ENCODE measurements around the gene CDC42EP5.

CDC42EP5 gene

DNA sequence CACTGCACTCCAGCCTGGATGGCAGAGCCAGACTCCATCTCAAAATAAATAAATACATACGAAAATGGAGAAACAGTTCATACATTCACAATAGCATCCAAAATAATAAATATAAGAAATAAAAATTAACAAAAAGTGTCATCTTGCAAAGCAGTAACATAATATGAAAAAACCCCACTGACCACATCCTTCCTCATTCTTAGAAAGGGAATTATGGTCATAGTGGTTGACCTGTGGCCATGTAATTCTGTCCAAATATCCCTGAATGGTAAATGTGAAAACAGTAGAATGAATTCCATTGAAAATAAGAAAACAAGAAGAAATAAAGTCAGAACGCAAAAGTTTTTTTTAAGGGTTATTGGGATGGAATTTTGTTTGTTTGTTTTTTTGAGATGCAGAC is 7.0 kb upstream of the CDC42EP5 start:
- H3K4me3 ChIP-seq = no peak overlapping the region
- H3K27ac ChIP-seq = no peak overlapping the region
- no peak for DNase-seq (ENCODE audit: low spot score)
- TF ChIP-seq, protein P1, sequence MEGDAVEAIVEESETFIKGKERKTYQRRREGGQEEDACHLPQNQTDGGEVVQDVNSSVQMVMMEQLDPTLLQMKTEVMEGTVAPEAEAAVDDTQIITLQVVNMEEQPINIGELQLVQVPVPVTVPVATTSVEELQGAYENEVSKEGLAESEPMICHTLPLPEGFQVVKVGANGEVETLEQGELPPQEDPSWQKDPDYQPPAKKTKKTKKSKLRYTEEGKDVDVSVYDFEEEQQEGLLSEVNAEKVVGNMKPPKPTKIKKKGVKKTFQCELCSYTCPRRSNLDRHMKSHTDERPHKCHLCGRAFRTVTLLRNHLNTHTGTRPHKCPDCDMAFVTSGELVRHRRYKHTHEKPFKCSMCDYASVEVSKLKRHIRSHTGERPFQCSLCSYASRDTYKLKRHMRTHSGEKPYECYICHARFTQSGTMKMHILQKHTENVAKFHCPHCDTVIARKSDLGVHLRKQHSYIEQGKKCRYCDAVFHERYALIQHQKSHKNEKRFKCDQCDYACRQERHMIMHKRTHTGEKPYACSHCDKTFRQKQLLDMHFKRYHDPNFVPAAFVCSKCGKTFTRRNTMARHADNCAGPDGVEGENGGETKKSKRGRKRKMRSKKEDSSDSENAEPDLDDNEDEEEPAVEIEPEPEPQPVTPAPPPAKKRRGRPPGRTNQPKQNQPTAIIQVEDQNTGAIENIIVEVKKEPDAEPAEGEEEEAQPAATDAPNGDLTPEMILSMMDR (IDR thresholded peaks at IDR 0.05) = no peak

DNA sequence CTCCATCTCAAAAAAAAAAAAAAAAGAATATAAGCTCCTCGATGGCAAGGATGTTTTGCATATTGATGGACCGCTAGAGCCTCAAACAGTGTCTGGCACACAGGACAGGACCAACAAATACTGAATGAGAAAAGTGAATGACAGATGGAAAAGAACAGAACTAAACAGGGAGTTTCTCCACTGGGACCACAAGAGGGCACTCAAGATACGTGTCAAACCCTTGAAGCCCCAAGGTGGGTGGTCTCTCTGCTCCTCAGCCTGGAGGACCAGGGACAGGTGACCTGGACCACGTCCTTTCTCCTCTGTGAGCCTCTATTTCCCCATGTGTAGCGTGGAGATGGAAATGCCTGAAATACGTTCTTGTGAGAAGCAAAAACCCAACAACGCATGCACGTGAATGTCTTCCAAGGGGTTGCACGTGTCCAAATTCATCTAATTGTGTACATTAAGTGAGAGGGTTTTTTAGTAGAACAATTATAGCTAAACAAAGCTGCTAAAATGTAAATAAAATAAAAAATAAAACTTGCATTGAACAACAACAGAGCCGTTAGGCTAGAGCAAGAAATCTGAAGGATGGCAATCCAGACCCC is 5.7 kb upstream of the CDC42EP5 start:
- TF ChIP-seq, protein P1 (IDR thresholded peaks at IDR 0.05) = no peak
- Histone ChIP-seq H3K4me3 (no peak overlapping the region), H3K27ac (no peak overlapping the region)
- DNase-seq (ENCODE audit: low spot score) = no peak

- TF ChIP-seq, protein P1 (IDR thresholded peaks at IDR 0.05) = no peak
- H3K27ac ChIP-seq = no peak overlapping the region
- H3K4me3 ChIP-seq = no peak overlapping the region
- no peak for DNase-seq (ENCODE audit: low spot score)
Measured at GRCh38 chr19:54477650-54478049, 4.6 kb upstream of the CDC42EP5 start.

DNA sequence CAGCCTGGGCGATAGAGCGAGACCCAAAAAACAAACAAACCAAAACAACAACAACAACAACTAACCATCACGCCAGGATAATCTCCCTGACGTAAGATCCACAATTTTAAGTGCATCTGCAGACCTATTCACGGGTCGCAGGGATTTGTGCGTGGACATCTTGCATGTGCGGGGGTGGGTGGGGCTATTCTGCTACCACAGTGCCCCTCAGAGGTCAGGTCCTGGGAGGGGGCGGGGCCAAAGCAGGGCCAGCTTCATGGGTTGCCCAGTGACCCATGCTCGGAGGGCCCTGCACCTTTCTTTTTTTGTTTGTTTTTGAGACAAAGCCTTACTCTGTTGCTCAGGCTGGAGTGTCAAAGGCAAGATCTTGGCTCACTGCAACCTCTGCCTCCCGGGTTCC is 2.6 kb upstream of the CDC42EP5 start:
- no peak for DNase-seq (ENCODE audit: low spot score)
- TF ChIP-seq, protein P1 (IDR thresholded peaks at IDR 0.05) = no peak
- H3K27ac ChIP-seq = no peak overlapping the region
- H3K4me3 ChIP-seq = no peak overlapping the region

DNA sequence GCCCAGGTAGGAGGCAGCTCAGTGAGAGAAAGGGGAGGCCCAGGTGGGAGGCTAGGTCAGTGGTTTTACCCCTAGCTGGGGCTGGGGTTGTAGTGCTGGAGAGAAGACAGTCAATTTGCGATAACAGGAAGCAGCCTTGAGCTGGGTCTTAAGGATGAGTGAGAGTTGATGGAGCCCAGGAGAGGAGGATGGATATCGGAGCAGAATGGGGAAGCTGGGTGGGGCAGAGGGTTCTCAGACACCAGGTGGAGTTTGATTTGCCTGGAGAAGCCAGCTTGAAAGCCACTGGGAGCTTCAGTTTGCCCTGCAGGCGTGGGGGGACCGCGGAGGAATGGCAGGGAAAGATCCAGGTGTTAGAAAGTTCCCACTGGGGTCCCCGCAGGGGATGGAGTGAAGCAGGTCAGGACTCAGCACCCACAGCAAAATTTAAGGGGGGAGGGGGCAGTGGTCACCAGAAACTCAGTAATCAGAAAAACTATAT is 836 bp upstream of the CDC42EP5 start:
- TF ChIP-seq, protein P1 (IDR thresholded peaks at IDR 0.05) = no peak
- no peak for DNase-seq (ENCODE audit: low spot score)
- H3K4me3 ChIP-seq = no peak overlapping the region
- H3K27ac ChIP-seq = peak overlapping the region in 1 of 2 donors; percentile 84

GRCh38 chr19:54470991-54471782 is 1.9 kb downstream of the CDC42EP5 start:
- no peak for DNase-seq (ENCODE audit: low spot score)
- H3K27ac ChIP-seq = peak overlapping the region; percentile 66 to 75

More at GRCh38 chr19:54470991-54471782, 1.9 kb downstream of the CDC42EP5 start:
- TF ChIP-seq, protein P1 (IDR thresholded peaks at IDR 0.05) = no peak
- peak overlapping the region; percentile 63 for H3K4me3 ChIP-seq

Data from coronary artery (tissue), 2 donors.